ENCODE data around the gene PNPLA4. TPM values are rescaled to one million over a fixed set of nuclear protein-coding genes. Genes with fewer than 3 reads are reported as not detected.

Gene PNPLA4, protein sequence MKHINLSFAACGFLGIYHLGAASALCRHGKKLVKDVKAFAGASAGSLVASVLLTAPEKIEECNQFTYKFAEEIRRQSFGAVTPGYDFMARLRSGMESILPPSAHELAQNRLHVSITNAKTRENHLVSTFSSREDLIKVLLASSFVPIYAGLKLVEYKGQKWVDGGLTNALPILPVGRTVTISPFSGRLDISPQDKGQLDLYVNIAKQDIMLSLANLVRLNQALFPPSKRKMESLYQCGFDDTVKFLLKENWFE
- total RNA-seq (27.7 TPM), polyA plus RNA-seq (ENCODE audit: insufficient read depth, low read depth, low replicate concordance) (45.3 TPM)
- long read RNA-seq, donor 1, transcript PNPLA4-201 (7 exons, 3,372 nt) = major isoform, 7 of 8 reads
- long read RNA-seq, donor 1, partial matches to known transcripts = 0 of 8 reads
- long read RNA-seq, donor 1, other reads (novel, unspliced or antisense) = 0 of 8 reads
- long read RNA-seq, donor 2, transcript PNPLA4-201 (7 exons, 3,372 nt) = major isoform, 10 of 10 reads
- long read RNA-seq, donor 2, partial matches to known transcripts = 0 of 10 reads
- long read RNA-seq, donor 2, other reads (novel, unspliced or antisense) = 0 of 10 reads
- long read RNA-seq, donor 3, transcript PNPLA4-201 (7 exons, 3,372 nt) = major isoform, 16 of 16 reads
- long read RNA-seq, donor 3, partial matches to known transcripts = 0 of 16 reads
- long read RNA-seq, donor 3, other reads (novel, unspliced or antisense) = 0 of 16 reads
- long read RNA-seq, donor 4, transcript PNPLA4-201 (7 exons, 3,372 nt) = major isoform, 15 of 16 reads
- long read RNA-seq, donor 4, partial matches to known transcripts = 0 of 16 reads
- long read RNA-seq, donor 4, other reads (novel, unspliced or antisense) = 0 of 16 reads
- long read RNA-seq, donor 5, partial matches to known transcripts = 0 of 1 reads
- long read RNA-seq, donor 5, other reads (novel, unspliced or antisense) = 0 of 1 reads
- long read RNA-seq, donor 6, transcript PNPLA4-201 (7 exons, 3,372 nt) = major isoform, 16 of 24 reads
- long read RNA-seq, donor 6, partial matches to known transcripts = 7 of 24 reads
- long read RNA-seq, donor 6, other reads (novel, unspliced or antisense) = 0 of 24 reads
- long read RNA-seq, donor 7, transcript PNPLA4-201 (7 exons, 3,372 nt) = major isoform, 16 of 19 reads
- long read RNA-seq, donor 7, partial matches to known transcripts = 2 of 19 reads
- long read RNA-seq, donor 7, other reads (novel, unspliced or antisense) = 1 of 19 reads
- long read RNA-seq, donor 8, transcript PNPLA4-201 (7 exons, 3,372 nt) = major isoform, 7 of 8 reads
- long read RNA-seq, donor 8, partial matches to known transcripts = 0 of 8 reads
- long read RNA-seq, donor 8, other reads (novel, unspliced or antisense) = 0 of 8 reads
- long read RNA-seq, donor 9, transcript PNPLA4-201 (7 exons, 3,372 nt) = major isoform, 7 of 7 reads
- long read RNA-seq, donor 9, partial matches to known transcripts = 0 of 7 reads
- long read RNA-seq, donor 9, other reads (novel, unspliced or antisense) = 0 of 7 reads
- long read RNA-seq, donor 10, partial matches to known transcripts = 0 of 2 reads
- long read RNA-seq, donor 10, other reads (novel, unspliced or antisense) = 0 of 2 reads

GRCh38 chrX:7927259-7928167 is at the start of gene PNPLA4:
Gene PNPLA4, minus strand, starts transcription at chrX:7927413. Its CDS starts 1,294 bp downstream, at chrX:7926119.
- Histone ChIP-seq H3K4me1 (ENCODE audit: control insufficient read depth in 2 of 3, insufficient read depth in 2 of 3, low read depth in 1 of 3, low read length in 3 of 3) (peaks cover 0 to 7% (median 0%) of the 10 kb centered on the region in 3 donors), H3K36me3 (ENCODE audit: control insufficient read depth in 2 of 3, insufficient read depth in 3 of 3, low read length in 3 of 3) (peaks cover 0 to 19% (median 0%) of the 10 kb centered on the region in 3 donors), H3K9me3 (ENCODE audit: control insufficient read depth in 2 of 3, insufficient read depth in 1 of 3, low read length in 3 of 3) (no peaks in the 10 kb centered on the region), H3K9ac (ENCODE audit: low read length in 3 of 3) (peak within 1 kb of the TSS; percentile 22 to 87 (median 79)), H3K4me3 (ENCODE audit: low read length in 3 of 3) (peak within 1 kb of the TSS; percentile 93 to 95 (median 94)), H3K27me3 (ENCODE audit: control insufficient read depth, insufficient read depth, low read length) (no peaks in the 10 kb centered on the region), H3K27ac (ENCODE audit: low read depth in 2 of 2, low read length in 2 of 2) (peak within 1 kb of the TSS; percentile 75 to 90)
- FAIRE-seq (peak; percentile 3), DNase-seq (peak; percentile 89 to 97 (median 93))
- intact Hi-C loops (cut with DNase I) = no loop called here
- no peak for TF ChIP-seq CTCF (IDR thresholded peaks at IDR 0.05; ENCODE audit: borderline replicate concordance, extremely low read depth, insufficient read depth)

DNA sequence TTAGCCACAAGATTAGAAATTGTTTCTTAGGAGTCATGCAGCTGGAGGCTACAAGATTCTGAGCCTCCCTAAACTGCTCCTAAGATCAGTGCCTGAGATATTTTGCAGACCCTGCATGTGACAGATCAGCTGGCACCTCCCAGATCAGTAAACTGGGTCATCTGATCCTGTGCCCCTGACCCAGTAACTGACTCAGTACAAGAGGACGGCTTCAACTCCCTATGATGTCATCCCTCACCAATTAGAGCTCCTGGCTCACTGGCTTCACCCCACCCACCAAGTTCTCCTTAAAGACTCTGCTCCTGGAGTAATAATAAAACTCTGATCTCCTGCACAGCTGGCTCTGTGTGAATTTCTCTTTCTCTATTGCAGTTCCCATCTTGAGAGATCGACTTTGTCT is 45.4 kb upstream of the PNPLA4 start:
- no peak for TF ChIP-seq CTCF (IDR thresholded peaks at IDR 0.05; ENCODE audit: borderline replicate concordance, extremely low read depth, insufficient read depth)
- H3K27ac ChIP-seq (ENCODE audit: low read depth in 2 of 2, low read length in 2 of 2) = no peak overlapping the region

More for the DNA sequence above, 45.4 kb upstream of the PNPLA4 start:
- H3K9ac ChIP-seq (ENCODE audit: low read length in 3 of 3) = no peak overlapping the region
- no peak overlapping the region for H3K4me3 ChIP-seq (ENCODE audit: low read length in 3 of 3)
- H3K4me1 ChIP-seq (ENCODE audit: control insufficient read depth in 2 of 3, insufficient read depth in 2 of 3, low read depth in 1 of 3, low read length in 3 of 3) = no peaks in the 10 kb centered on the region
- no peak for FAIRE-seq
- no peak for DNase-seq
- intact Hi-C loops (cut with DNase I) = no loop called here
- H3K36me3 ChIP-seq (ENCODE audit: control insufficient read depth in 2 of 3, insufficient read depth in 3 of 3, low read length in 3 of 3) = no peaks in the 10 kb centered on the region
- H3K9me3 ChIP-seq (ENCODE audit: control insufficient read depth in 2 of 3, insufficient read depth in 1 of 3, low read length in 3 of 3) = no peaks in the 10 kb centered on the region
- no peaks in the 10 kb centered on the region for H3K27me3 ChIP-seq (ENCODE audit: control insufficient read depth, insufficient read depth, low read length)
